Stimulated activated CD4-positive, alpha-beta T cell treated with anti-CD3 and anti-CD28 coated beads, TNF-alpha, amount 100 ng/mL, for 24 hours (primary cell): ENCODE results near the gene ARFGEF2.
A peak's percentile ranks its signal among the peaks of the same experiment; 100 is the strongest.
"Not testable (repeated sequence)": the region's sequence is repeated elsewhere in the genome, so short reads cannot be mapped to it uniquely, and the experiment has no call there.

Experiments used
- DNase-seq, 3 experiments: peaks; one replicate each; pipeline ENCODE4 v3.0.0-alpha.2; 2020; ENCODE audit warnings: low read depth in 3 of 3

The ARFGEF2 gene

DNA sequence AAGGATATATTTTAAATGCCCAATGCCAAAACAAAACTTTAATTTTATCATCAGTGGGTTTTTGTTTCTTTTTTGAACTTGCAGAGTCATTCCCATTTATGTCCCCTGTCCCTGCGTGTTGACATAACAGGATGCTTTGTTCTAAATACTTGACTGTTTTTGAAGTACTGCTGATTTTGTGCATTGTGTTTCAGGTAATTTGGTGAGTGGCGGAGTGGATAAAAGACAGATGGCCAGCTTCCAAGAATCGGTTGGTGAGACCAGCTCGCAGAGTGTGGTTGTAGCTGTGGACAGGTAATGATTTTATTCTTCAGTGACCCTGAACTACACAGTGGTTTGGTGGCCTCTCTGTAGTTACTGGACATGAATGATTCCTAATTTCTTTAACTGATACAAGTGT is 74.1 kb downstream of the ARFGEF2 start:
- no peak for DNase-seq

DNA sequence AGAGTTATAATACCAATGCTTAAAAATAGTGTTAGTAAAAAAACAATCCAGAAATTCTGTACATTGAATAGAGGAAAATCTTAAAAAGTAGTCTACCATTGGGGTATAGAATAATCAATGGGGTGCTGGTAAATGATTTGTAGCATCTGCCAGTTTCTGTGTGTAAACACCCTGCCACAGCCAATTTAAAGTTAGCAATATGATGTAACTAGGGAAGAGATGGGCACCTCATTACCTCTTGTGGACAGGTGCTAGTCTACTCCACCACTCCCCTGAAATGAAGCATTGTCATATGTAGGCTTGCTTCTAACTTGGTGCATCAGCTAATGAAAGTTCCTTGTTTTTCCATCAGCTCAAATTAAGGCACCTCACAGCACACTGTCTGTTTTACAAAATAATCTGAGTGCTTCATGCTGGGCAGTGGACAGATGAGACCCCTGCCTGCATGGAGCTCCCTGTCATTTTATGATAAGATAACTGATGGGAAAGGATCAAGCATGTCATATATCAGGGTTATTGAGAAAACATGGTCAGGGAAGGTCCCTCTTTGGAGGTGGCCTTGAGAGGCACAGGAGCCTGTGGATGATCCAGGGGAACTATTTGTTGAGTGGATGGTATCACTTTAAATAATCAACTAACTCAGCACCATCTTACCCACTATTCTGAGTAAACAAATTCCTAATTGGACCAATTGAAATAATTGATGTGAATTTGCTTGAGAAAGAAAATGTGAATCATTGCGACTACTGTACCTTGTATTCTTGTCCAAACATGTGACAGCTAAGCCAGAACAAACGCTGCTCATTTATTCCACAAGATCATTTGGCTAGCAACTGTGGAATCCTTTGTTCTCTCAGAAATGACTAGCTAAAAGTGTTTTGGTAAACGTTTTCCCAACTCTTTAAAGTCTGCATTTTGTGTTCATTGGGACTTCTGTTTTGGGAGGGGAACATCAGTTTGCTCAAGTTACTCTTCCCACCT is 78.7 kb downstream of the ARFGEF2 start:
- DNase-seq: no peak

DNA sequence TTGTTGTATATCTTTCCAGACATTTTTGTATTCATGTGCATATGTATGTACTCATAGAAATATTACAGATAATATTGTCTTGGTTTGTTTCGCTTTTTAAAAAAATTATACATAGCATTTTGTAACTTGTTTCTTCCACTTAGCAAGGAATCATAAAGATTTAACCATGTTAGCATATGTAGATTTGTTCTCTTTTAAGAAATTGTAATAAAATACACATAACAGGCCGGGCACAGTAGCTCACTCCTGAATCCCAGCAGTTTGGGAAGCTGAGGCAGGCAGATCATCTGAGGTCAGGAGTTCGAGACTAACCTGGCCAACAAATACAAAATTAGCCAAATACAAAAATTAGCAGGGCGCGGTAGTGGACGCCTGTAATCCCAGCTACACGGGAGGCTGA is 80.2 kb downstream of the ARFGEF2 start:
- no peak for DNase-seq

DNA sequence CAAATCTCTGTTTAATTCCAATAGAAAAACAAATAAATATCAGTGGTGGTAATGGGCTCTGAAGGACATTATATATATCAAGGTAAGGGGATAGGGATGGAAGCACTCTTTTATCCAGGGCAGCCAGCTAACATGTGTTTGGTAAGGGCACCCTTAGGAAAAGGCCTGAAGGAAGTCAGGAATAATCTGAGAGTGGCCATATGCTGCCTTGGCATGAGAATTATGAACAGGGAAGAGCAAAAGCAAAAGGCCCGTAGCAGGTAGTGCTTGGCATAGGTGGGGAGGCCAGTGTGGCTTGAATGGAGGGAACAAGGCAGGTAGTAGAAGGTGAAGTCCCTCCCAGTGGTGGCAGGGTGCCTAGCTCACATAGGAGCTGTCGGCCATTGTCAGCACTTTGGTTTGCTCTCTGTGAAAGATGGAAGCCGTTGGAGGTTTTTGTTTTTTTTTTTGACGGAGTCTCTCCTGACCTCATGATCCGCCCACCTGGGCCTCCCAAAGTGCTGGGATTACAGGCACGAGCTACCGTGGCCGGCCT is 85.0 kb downstream of the ARFGEF2 start:
- DNase-seq: no peak

DNA sequence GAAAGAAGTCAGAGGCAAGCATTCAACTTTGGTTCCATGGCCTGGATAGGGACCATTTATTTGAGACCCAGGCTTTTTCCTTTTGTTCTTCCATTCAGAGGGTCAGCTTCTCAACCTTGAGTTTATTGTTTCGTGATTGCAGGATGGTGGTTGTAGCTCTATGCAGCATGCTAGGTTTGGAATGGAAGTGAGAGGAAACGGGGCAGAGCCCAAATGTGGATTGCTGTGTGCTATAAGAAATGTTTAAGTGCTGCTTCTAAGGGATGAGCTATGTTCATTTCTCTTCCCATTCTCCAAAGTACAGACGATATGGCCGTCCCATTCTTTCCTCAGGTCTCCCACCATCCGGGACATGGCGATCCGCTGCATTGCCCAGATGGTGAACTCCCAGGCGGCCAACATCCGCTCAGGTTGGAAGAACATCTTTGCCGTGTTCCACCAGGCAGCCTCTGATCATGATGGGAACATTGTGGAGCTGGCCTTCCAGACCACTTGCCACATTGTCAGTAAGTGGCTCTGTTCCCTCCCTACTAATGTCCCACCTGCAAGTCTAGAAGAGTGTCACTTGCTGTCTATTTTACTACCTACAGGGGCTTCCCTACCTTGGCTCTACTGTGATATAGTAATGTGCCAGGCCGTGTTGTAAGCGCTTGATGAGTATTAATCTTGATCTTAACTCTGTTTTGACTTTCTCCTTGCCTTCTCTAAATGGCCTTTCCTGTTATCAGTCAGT is 88.6 kb downstream of the ARFGEF2 start:
- DNase-seq: no peak

DNA sequence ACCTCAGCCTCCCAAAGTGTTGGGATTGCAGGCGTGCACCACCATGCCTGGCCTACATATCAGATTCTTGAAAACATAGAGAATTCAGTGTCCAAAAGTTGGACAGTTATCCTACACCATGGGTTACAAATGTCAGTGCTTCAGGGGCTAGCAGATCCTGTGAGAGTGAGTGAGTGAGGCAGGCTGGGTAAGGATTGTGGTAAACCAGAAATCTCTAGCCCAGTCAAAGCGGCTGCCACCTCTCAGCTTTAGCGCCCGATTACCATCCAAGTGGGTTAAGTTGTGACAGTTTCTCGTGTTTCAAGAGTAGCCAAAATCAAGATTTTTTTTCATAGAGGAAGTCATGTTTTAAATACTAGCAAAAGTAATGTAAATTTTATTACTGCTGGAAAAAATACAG is 102.7 kb downstream of the ARFGEF2 start:
- no peak for DNase-seq

DNA sequence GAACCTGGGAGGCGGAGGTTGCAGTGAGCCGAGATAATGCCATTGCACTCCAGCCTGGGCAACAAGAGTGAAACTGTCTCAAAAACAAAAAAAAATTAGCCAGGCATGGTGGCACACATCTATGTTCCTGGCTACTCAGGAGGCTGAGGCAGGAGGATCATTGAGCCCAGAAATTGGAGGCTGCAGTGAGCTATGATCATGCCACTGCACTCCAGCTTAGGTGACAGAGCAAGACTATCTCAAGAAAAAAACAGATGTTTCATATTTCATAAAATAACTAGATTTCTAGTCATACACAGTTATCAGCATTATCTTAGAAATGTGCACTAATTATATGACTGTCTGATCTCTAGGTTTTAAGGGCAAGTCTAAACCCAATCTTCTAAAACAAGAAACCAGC is 106.7 kb downstream of the ARFGEF2 start:
- DNase-seq: not testable (repeated sequence)

DNA sequence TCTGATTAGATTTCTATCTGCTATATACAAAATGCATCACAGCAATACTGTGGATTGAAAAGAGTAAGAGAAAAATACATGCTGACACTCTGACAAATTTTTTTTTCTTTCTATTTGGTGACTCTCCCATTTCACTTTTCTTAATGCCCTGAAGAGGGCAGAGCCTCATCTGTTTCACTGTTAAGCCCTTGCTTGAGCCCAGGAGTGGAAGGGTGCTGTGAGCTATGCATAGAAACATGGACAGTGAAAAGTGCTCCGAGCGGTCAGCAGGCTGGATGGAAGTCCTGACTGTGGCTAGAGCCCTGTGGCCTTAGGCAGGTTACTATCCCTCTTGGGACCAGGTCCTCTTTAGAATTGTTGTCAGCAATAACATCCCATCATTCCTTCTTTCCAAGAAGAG is 107.2 kb downstream of the ARFGEF2 start:
- no peak for DNase-seq

DNA sequence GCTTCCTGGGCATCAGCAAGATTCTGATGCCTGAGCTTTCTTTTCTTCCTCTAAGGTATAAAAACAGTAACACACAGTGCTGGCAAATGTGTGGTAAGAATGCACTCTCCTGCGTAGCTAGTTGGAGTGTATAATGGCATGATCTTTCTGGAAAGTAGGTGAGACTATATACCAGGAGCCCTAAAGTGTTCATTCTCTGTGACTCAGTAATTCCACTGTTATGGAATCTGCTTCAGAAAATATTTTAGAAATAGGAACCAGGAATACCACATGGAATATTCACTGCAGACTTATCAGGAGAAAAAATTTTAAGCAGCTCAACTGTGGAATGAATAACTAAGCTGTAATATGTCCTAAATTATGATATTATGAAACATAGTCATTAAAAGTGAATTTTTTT is 107.7 kb downstream of the ARFGEF2 start:
- DNase-seq: no peak

DNA sequence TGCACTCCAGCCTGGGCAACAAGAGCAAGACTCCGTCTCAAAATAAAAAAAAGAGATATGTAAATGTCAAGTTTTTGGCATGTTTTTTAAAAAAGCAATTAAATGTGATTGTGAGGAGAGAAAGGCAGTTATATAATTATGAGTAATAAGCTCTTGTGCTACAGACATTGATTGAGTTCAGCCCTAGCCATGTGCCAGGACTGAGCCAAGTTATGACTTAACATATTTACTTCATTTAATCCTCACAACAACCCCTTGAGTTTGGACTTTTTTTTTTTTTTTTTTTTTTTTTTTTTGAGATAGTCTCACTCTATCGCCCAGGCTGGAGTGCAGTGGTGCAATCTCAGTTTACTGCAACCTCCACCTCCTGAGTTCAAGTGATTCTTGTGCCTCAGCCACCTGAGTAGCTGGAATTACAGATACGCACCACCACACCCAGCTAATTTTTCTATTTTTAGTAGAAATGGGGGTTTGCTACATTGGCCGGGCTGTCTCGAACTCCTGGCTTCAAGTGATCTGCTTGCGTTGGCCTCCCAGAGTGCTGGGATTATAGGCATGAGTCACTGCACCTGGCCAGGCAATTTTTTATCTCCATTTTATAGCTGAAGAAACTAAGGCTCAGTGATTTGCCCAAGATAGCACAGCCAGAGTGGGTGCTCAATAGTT is 109.6 kb downstream of the ARFGEF2 start:
- no peak for DNase-seq

DNA sequence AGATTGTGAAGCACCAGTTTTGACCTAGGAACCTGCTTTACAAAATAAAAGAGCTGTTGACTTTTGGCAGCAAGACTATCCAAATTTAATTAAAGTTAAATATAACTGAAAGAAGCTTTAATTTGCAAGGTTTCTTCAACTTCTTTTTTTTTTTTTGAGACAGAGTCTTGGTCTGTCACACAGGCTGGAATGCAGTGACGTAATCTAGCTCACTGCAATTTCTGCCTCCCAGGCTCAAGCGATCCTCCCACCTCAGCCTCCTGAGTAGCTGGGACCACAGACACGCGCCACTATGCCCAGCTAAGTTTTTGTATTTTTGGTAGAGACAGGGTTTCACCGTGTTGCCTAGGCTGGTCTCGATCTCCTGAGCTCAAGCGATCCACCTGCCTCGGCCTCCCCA is 110.9 kb downstream of the ARFGEF2 start:
- no peak for DNase-seq

DNA sequence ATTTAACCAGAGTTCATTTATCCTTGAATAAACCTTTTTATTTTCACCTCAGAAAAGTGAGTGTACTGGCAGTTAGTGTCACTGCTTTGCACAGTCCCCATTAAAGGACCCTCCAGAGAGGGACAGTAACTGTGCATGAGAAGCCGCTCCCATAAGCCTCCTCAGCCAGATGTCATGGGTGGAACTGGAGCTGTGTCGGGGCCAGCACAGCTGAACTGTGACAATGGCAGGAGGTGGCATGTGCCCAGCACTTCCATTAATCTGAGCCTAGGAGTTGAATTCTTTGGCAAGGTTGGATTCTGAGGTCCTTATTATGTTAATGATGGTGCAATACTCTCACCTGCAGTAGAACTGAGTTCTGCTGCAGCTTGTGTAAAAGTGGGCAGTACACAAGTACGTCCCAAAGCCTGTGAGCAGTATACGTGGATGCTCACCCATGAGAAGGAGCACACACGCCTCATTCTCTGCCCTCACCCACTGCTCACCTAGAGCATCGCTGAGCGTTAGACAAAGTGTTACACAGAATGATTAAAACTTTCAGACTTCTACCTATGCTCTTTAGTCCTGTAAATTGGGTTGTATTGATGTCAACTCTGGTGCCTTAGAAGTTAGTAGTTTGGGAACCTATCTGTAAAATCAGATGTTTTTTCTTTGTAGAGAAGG is 112.7 kb downstream of the ARFGEF2 start:
- DNase-seq: no peak

DNA sequence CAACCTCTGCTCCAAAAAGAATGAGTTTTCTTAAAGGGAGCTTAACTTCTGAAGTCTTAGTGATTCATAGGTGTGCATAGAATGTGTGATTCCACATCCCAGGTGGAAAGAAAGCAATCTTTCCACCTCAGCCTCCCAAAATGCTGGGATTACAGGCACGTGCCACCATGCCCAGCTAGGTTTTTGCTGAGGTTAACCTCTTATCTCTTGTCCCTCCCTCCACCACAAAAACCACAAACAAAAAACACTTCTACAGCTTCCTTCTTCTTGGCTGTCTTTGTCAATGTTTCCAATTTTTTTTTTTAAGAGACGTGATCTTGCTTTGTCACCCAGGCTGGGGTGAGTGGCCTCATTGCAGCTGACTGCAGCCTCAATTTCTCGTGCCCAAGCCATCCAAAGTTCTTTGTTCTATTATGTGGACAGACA is 116.5 kb downstream of the ARFGEF2 start:
- DNase-seq: peak in 1 of 3 experiments; percentile 16

DNA sequence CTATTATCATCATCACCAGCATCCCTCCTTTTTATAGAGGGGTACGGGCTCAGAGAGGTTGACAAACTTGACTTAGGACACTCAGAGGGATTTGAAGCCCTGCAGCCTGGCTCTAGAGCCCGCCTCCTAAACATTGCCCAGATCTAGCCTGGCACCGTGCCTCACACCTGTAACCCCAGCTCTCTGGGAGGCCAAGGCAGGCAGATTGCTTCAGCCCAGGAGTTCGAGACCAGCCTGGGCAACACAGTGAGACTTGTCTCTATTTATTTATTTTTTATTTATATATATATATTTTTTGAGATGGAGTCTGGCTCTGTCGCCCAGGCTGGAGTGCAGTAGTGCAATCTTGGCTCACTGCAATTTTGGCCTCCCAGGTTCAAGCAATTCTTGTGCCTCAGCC is 118.3 kb downstream of the ARFGEF2 start:
- DNase-seq: no peak

DNA sequence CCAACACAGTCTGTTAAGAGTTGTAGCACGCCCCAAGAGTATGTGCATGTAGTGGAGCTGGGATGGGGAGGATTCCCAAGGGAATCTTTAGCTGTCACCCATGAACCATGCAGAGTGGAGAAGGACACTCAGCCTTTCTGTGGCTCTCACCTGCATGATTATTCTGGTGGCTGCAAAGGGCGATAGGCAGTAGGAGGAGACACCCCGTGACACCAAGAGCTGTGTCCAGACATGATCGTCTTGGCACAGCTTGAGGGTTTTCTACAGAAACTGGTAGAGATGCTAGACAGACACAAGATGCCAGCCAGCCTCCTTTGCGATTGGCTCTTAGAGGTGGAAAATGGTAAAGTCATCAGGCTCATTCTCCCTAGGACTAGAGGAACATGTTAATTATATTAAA is 121.5 kb downstream of the ARFGEF2 start:
- DNase-seq: no peak

DNA sequence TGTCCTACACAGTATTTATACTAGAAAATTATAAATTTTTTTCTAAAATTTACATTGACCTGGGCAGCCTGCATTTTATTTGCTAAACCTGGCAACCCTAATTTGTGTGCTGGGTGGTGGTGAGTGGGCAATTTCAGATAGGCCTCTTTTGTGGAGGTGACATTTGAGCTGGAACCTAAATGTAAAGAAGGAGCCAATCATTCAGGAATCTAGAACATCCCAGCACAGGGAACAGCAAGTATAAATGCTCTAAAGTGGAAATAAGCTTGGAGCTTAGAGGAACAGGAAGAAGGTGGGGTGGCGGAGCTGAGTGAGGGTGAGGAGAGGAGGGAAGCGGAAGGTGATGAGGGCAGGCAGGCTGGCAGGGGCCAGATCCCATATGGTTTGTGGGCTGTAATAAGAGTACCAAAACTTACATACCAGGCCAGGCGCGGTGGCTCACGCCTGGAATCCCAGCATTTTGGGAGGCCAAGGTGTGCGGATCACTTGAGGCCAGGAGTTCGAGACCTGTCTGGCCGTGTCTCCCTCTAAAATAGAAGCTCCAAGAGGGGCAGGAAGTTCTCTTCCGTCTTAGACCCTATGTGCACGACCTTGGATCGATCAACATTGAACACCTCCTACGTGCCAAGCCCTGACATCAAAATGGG is 124.1 kb downstream of the ARFGEF2 start:
- peak in 1 of 3 experiments; percentile 33 for DNase-seq

DNA sequence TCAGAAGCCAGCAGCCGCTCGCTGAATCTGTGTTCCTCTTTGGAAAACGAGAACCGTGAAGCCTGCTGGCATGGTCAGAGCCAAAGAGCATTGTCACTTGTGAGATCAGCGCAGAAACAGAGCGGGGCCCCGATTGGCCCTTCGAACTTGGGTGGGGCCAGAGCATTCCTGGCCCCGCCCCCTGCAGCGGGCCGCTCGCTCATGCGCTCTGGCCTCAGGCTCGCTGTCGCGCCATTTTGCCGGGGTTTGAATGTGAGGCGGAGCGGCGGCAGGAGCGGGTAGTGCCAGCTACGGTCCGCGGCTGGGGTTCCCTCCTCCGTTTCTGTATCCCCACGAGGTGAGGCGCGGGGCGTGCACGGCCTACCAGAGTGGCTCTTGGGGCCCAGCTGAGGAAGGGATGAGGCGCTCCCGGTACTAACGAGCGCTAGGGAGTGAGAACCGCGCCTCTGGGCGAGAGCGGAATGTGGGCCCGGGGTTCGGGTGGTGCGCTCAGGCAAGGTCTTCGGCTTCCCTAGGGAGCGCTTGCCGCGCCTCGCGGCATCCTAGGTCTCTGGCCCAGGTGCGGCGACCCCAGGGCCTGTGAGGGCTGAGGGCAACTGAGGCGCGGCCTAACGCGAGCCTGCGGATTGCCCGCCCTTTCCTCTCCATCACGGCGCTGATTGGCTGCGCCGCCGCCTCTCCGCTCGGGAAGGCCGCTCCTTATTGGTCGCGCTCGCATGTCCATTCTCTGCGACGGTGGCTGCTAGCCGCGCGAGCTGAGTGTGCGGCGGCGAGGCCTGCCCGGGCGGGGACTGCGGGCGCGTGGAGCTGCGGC is 124.8 kb downstream of the ARFGEF2 start, which contains the start of gene CSE1L:
TSS of gene CSE1L (plus strand) at position 226 of the 814 bp plus-strand sequence. CDS start 12,152 bp downstream, outside the sequence.
- DNase-seq: peak; percentile 86 to 91 (median 89)

DNA sequence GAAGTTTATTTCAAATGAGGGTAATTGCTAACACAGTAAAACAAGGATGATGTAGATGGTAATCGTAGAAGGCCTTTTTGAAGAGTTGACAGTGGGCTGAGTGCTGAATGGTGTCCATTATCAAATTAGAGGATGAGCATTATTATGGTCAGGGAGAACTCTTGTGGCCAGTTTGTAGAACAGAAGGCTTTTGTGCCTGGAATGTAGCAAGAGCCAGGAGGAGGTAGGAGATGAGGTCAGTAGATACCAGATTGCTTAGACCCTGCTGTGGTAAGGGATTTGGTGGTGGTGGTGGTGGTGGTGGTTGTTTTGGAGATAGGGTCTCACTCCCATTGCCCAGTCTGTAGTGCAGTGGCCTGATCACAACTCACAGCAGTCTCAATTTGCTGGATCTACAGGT is 130.8 kb downstream of the ARFGEF2 start:
- no peak for DNase-seq

DNA sequence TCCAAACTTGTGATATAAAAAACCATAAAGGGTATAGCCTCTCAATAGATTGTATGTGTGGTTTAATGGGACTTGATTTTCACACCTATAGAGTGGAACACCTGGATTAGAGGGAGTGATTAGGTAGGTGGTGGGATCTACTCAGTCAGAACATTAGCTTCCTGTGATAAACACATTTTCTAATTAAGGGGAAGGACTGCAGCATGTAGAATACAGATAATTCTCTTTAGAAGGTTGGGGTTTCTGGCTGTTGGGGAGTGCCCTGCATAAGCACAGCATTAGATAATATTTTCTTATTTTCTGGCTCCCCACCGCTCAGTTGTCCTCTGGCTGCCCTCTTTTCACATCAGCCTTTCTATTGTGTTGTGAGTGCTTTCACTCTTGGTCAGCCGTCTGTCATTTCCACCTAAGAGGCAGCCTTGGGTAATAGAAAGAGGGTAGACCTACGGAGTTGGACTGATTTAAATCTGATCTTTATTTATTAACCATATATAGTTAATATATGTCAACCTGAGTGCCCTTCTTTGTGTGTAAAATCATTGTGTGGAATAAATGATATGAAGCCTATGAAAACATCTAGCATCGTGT is 132.6 kb downstream of the ARFGEF2 start:
- DNase-seq: no peak

DNA sequence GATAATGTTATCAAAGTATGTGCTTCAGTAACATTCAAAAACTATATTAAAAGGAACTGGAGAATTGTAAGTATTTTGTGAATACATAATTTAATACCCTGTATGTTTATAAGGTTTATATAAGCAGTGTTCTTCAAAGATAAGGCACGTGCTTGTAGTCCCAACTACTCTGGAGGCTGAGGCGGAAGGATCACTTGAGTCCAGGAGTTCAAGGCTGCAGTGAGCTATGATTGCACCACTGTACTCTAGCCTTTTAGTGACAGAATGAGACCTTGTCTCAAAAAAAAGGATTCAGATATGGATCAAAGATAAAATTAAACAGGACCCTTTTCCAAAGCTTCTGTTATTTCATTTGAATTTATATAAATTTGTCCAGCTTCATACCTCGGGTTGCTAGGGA is 141.8 kb downstream of the ARFGEF2 start:
- no peak for DNase-seq
